WTC11 (cell line): ENCODE data around the gene POLDIP3.

Experiments
- ATF3 ChIP-seq: sonication (generic); formaldehyde crosslinking; conservative IDR thresholded peaks from 2 replicates; pipeline ENCODE4 v1.8.1; 2022; ENCODE audit warnings: mild to moderate bottlenecking, missing genetic modification reagents
- CBFB ChIP-seq: sonication (generic); formaldehyde crosslinking; IDR thresholded peaks from 2 replicates; pipeline ENCODE4 v1.8.1; 2022; ENCODE audit warnings: mild to moderate bottlenecking, low read depth, missing genetic modification reagents
- CTCF ChIP-seq: fragments of 200-600 bp; IDR thresholded peaks from 2 replicates; pipeline ENCODE4 v1.8.0; 2022; ENCODE audit warnings: antibody characterized with exemption
- KAT7 ChIP-seq: sonication (generic); formaldehyde crosslinking; IDR thresholded peaks from 2 replicates; pipeline ENCODE4 v1.8.1; 2023; ENCODE audit warnings: missing genetic modification reagents, mild to moderate bottlenecking, borderline replicate concordance
- MAX ChIP-seq: sonication (generic); formaldehyde crosslinking; IDR thresholded peaks from 2 replicates; pipeline ENCODE4 v1.8.0; 2022; ENCODE audit warnings: mild to moderate bottlenecking, missing genetic modification reagents
- NFATC4 ChIP-seq: fragments of 250-450 bp; sonication (Bioruptor Pico); IDR thresholded peaks from 2 replicates; pipeline ENCODE4 v1.9.0; 2021; ENCODE audit warnings: mild to moderate bottlenecking
- OVOL2 ChIP-seq: fragments of 250-450 bp; sonication (Bioruptor Pico); IDR thresholded peaks from 2 replicates; pipeline ENCODE4 v1.9.0; 2021; ENCODE audit warnings: mild to moderate bottlenecking, borderline replicate concordance
- ZNF512 ChIP-seq: sonication (generic); formaldehyde crosslinking; IDR thresholded peaks from 2 replicates; pipeline ENCODE4 v1.8.1; 2022; ENCODE audit warnings: missing genetic modification reagents, borderline replicate concordance

- TF ChIP-seq ZNF512 (CRISPR knock-in tag) (no peak), ATF3 (CRISPR knock-in tag) (no peak), CTCF (no peak), CBFB (no peak), OVOL2 (CRISPR knock-in tag) (no peak), NFATC4 (CRISPR knock-in tag) (no peak), MAX (CRISPR knock-in tag) (no peak), KAT7 (CRISPR knock-in tag) (no peak)
These were observed 29.1 kb upstream of the POLDIP3 start for GRCh38 chr22:42643634-42644421.
